RWPE2 (cell line): ENCODE measurements around the gene TSPAN18.

Experiments used
- ATAC-seq: fragments of 200-7000 bp; cut with Tn5 transposase; 3 replicates; pipeline ENCODE4 v1.9.1; 2021; ENCODE audit warnings: low read depth
- DNase-seq: peaks from one replicate; pipeline ENCODE4 v3.0.0-alpha.2; 2020; ENCODE audit warnings: low spot score
- H3K27ac ChIP-seq: fragments of 450-650 bp; 2 replicates; pipeline ENCODE4 v1.5.1; 2017; ENCODE audit warnings: mild to moderate bottlenecking; ENCODE audit not compliant: poor library complexity, severe bottlenecking
- H3K27me3 ChIP-seq: fragments of 250-450 bp; sonication (Bioruptor Pico); 2 replicates; pipeline ENCODE4 v1.5.1; 2021; ENCODE audit warnings: mild to moderate bottlenecking, moderate library complexity; ENCODE audit not compliant: insufficient read depth, poor library complexity, severe bottlenecking
- H3K36me3 ChIP-seq: fragments of 250-450 bp; sonication (Bioruptor Pico); 2 replicates; pipeline ENCODE4 v1.5.1; 2020; ENCODE audit warnings: low read depth, mild to moderate bottlenecking, moderate library complexity
- H3K4me1 ChIP-seq: fragments of 250-450 bp; sonication (Bioruptor Pico); 2 replicates; pipeline ENCODE4 v1.5.1; 2021; ENCODE audit warnings: mild to moderate bottlenecking, moderate library complexity; ENCODE audit not compliant: insufficient read depth, poor library complexity, severe bottlenecking
- H3K4me3 ChIP-seq: fragments of 250-450 bp; sonication (Bioruptor Pico); 2 replicates; pipeline ENCODE4 v1.5.1; 2021; ENCODE audit warnings: mild to moderate bottlenecking, moderate library complexity; ENCODE audit not compliant: severe bottlenecking
- H3K9me3 ChIP-seq: fragments of 250-450 bp; sonication (Bioruptor Pico); 2 replicates; pipeline ENCODE4 v1.5.1; 2021; ENCODE audit warnings: mild to moderate bottlenecking, moderate library complexity; ENCODE audit not compliant: severe bottlenecking
- CTCF ChIP-seq: fragments of 450-650 bp; IDR thresholded peaks from one replicate; pipeline ENCODE4 v1.5.1; 2017; ENCODE audit warnings: mild to moderate bottlenecking, moderate library complexity; ENCODE audit not compliant: poor library complexity, severe bottlenecking

TSPAN18 gene

GRCh38 chr11:44765026-44765595 lies 38.3 kb downstream of the TSPAN18 start:
- peaks cover 3% of the 10 kb centered on the region for H3K4me1 ChIP-seq
- no peak for ATAC-seq
- no peak for TF ChIP-seq CTCF

GRCh38 chr11:44765676-44766075 lies 38.9 kb downstream of the TSPAN18 start:
- Histone ChIP-seq H3K27me3 (no peaks in the 10 kb centered on the region), H3K4me1 (peaks cover under 1% of the 10 kb centered on the region), H3K36me3 (no peaks in the 10 kb centered on the region), H3K9me3 (no peaks in the 10 kb centered on the region), H3K4me3 (no peak overlapping the region), H3K27ac (no peak overlapping the region)
- no peak for TF ChIP-seq CTCF
- no peak for DNase-seq
- no peak for ATAC-seq

More at GRCh38 chr11:44765026-44765595, 38.3 kb downstream of the TSPAN18 start:
- no peaks in the 10 kb centered on the region for H3K36me3 ChIP-seq
- DNase-seq, result no peak
- H3K9me3 ChIP-seq, result no peaks in the 10 kb centered on the region
- H3K27ac ChIP-seq, result no peak overlapping the region
- H3K27me3 ChIP-seq, result no peaks in the 10 kb centered on the region
- no peak overlapping the region for H3K4me3 ChIP-seq

GRCh38 chr11:44766112-44766971 lies 39.6 kb downstream of the TSPAN18 start:
- Histone ChIP-seq H3K36me3 (no peaks in the 10 kb centered on the region), H3K4me3 (no peak overlapping the region), H3K9me3 (no peaks in the 10 kb centered on the region), H3K4me1 (no peaks in the 10 kb centered on the region), H3K27ac (no peak overlapping the region), H3K27me3 (no peaks in the 10 kb centered on the region)
- DNase-seq (no peak), ATAC-seq (no peak)
- TF ChIP-seq CTCF, result no peak

GRCh38 chr11:44766972-44767278 lies 40.2 kb downstream of the TSPAN18 start:
- no peaks in the 10 kb centered on the region for H3K4me1 ChIP-seq
- no peak for TF ChIP-seq CTCF
- H3K36me3 ChIP-seq, result no peaks in the 10 kb centered on the region
- ATAC-seq, result no peak
- no peaks in the 10 kb centered on the region for H3K9me3 ChIP-seq
- no peak for DNase-seq
- H3K4me3 ChIP-seq, result no peak overlapping the region
- H3K27me3 ChIP-seq, result no peaks in the 10 kb centered on the region
- no peak overlapping the region for H3K27ac ChIP-seq

GRCh38 chr11:44767421-44767820 lies 40.7 kb downstream of the TSPAN18 start:
- no peak for TF ChIP-seq CTCF
- ATAC-seq, result no peak
- no peaks in the 10 kb centered on the region for H3K9me3 ChIP-seq
- no peak overlapping the region for H3K4me3 ChIP-seq
- H3K27me3 ChIP-seq, result no peaks in the 10 kb centered on the region
- H3K36me3 ChIP-seq, result no peaks in the 10 kb centered on the region
- no peak overlapping the region for H3K27ac ChIP-seq
- DNase-seq, result no peak
- H3K4me1 ChIP-seq, result no peaks in the 10 kb centered on the region
